Measurements from ENCODE around the gene RFNG. TPM values are rescaled to one million over a fixed set of nuclear protein-coding genes. Genes with fewer than 3 reads are reported as not detected.

The RFNG gene
- total and polyA plus RNA-seq, 2 donors from 2014 or later: 29.8 to 47.3 TPM

DNA sequence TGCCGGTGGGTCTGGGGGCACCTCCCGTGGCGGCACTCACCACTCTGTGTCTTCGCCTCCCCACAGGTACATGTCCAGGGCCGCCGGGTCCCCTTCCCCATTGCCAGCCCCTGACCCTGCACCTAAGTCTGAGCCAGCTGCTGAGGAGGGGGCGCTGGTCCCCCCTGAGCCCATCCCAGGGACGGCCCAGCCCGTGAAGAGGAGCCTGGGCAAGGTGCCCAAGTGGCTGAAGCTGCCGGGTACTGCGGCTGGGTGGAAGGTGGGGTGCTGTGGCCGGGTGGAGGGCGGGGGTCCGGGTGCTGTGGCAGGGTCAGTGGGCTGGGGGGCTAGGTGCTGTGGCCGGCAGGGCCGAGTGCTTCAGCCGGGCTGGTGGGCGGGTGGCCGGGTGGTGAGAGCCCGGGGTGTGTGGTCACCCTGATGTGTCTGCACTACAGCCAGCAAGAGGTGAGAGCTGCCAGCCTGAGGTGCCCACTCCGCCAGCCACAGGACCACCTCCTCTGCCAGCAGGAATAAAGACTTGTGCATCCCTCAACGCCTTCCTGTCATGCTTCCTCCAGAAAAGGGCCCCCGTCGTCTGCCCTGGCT, 34.6 kb downstream of the RFNG start:
- no peaks in the 10 kb centered on the region for H3K27me3 ChIP-seq (ENCODE audit: control insufficient read depth, insufficient read depth, low read length)
- FAIRE-seq (no peak), DNase-seq (no peak)
- no peaks in the 10 kb centered on the region for H3K36me3 ChIP-seq (ENCODE audit: control insufficient read depth in 2 of 3, insufficient read depth in 3 of 3, low read length in 3 of 3)
- intact Hi-C loops (cut with DNase I): loop anchor here (10.0 kb wide), 1 partner anchor 52 kb away; the partner anchor contains the start of gene NOTUM
- H3K4me1 ChIP-seq (ENCODE audit: control insufficient read depth in 2 of 3, insufficient read depth in 2 of 3, low read depth in 1 of 3, low read length in 3 of 3): peaks cover 0 to 11% (median 6%) of the 10 kb centered on the region in 3 donors
- no peak overlapping the region for H3K27ac ChIP-seq (ENCODE audit: low read depth in 2 of 2, low read length in 2 of 2)
- H3K9ac ChIP-seq (ENCODE audit: low read length in 3 of 3): no peak overlapping the region
- H3K4me3 ChIP-seq (ENCODE audit: low read length in 3 of 3): no peak overlapping the region
- TF ChIP-seq, protein P1, sequence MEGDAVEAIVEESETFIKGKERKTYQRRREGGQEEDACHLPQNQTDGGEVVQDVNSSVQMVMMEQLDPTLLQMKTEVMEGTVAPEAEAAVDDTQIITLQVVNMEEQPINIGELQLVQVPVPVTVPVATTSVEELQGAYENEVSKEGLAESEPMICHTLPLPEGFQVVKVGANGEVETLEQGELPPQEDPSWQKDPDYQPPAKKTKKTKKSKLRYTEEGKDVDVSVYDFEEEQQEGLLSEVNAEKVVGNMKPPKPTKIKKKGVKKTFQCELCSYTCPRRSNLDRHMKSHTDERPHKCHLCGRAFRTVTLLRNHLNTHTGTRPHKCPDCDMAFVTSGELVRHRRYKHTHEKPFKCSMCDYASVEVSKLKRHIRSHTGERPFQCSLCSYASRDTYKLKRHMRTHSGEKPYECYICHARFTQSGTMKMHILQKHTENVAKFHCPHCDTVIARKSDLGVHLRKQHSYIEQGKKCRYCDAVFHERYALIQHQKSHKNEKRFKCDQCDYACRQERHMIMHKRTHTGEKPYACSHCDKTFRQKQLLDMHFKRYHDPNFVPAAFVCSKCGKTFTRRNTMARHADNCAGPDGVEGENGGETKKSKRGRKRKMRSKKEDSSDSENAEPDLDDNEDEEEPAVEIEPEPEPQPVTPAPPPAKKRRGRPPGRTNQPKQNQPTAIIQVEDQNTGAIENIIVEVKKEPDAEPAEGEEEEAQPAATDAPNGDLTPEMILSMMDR (IDR thresholded peaks at IDR 0.05; ENCODE audit: borderline replicate concordance, extremely low read depth, insufficient read depth): no peak
- H3K9me3 ChIP-seq (ENCODE audit: control insufficient read depth in 2 of 3, insufficient read depth in 1 of 3, low read length in 3 of 3): no peaks in the 10 kb centered on the region

DNA sequence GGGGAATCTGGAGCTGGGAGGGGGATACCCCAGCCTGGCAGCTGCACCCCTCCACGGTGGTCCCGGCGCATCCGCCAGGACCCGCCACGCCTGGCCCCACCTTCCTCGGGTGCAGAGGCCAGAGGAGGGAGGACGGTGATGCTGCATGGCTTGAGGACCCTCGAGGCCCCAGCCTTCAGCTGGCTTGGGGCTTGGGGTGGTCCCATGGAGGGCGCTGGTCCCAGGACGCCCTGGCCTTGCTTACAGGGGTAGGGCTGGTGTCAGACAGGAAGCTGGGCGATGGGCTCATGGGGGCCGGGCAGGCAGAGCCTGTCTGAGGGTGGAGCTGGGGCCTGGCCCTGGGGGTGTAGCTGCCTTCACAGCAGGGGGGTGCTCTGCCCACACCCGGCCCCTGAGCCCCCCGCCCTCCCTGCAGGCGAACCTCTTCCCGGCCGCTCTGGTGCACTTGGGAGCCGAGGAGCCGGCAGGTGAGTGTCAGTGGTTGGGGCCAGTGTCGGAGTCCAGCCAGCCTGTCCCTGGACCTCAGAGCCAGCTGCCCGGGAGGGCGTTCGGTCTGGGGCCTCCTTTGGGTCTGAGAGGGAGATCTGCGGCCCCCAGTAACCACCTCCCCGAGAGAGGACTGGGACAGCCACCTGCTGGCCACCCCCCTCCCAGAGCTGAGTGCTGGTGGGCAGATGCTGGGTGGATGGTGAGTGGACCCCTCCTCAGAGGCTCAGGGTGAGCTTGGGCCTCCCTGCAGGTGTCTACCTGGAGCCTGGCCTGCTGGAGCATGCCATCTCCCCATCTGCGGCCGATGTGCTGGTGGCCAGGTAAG, 35.3 kb downstream of the RFNG start:
- H3K4me1 ChIP-seq (ENCODE audit: control insufficient read depth in 2 of 3, insufficient read depth in 2 of 3, low read depth in 1 of 3, low read length in 3 of 3): peaks cover 0 to 5% (median 4%) of the 10 kb centered on the region in 3 donors
- TF ChIP-seq, protein P1 (IDR thresholded peaks at IDR 0.05; ENCODE audit: borderline replicate concordance, extremely low read depth, insufficient read depth): no peak
- H3K27ac ChIP-seq (ENCODE audit: low read depth in 2 of 2, low read length in 2 of 2): no peak overlapping the region
- no peak for FAIRE-seq
- no peak overlapping the region for H3K9ac ChIP-seq (ENCODE audit: low read length in 3 of 3)
- H3K27me3 ChIP-seq (ENCODE audit: control insufficient read depth, insufficient read depth, low read length): no peaks in the 10 kb centered on the region
- intact Hi-C loops (cut with DNase I): loop anchor here (10.0 kb wide), 1 partner anchor 51 kb away; the partner anchor contains the start of gene NOTUM
- no peak overlapping the region for H3K4me3 ChIP-seq (ENCODE audit: low read length in 3 of 3)
- no peaks in the 10 kb centered on the region for H3K9me3 ChIP-seq (ENCODE audit: control insufficient read depth in 2 of 3, insufficient read depth in 1 of 3, low read length in 3 of 3)
- H3K36me3 ChIP-seq (ENCODE audit: control insufficient read depth in 2 of 3, insufficient read depth in 3 of 3, low read length in 3 of 3): no peaks in the 10 kb centered on the region
- DNase-seq: no peak

DNA sequence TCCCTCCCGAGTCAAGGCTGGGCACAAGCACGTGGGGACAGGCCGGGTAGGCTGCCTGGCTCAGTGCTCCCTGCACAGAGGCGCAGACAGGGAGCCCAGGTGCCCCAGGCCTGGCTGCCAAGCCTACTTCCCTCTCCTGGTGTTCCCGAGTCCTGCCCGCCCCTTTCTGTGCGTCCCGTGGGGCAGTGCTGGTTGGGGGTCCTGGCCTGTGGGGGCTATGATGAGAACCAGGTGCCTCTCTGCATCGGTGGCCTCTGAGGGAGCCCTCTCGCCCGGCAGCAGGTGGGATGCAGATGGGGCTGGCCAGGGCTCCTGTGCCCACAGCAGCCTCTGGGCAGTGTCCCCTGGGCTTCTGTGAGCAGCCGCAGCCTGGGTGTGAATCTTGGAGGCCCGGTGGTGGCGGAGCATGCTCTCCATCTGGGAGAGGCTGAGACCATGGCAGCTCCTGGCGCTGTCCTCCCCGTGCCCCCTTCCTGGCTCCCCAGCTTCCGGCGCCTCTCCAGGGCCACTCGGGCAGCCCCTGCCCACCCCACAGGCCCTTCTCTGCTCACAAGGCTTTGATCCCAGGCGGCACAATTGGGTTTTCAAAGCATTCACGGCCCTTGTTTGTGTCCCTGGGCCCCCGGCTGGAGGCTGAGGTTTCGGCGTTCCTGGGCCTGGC, 36.2 kb downstream of the RFNG start:
- intact Hi-C loops (cut with DNase I): loop anchor here (10.0 kb wide), 1 partner anchor 51 kb away; the partner anchor contains the start of gene NOTUM
- no peak for FAIRE-seq
- Histone ChIP-seq H3K36me3 (ENCODE audit: control insufficient read depth in 2 of 3, insufficient read depth in 3 of 3, low read length in 3 of 3) (no peaks in the 10 kb centered on the region), H3K9me3 (ENCODE audit: control insufficient read depth in 2 of 3, insufficient read depth in 1 of 3, low read length in 3 of 3) (no peaks in the 10 kb centered on the region), H3K4me1 (ENCODE audit: control insufficient read depth in 2 of 3, insufficient read depth in 2 of 3, low read depth in 1 of 3, low read length in 3 of 3) (no peaks in the 10 kb centered on the region), H3K27ac (ENCODE audit: low read depth in 2 of 2, low read length in 2 of 2) (no peak overlapping the region), H3K27me3 (ENCODE audit: control insufficient read depth, insufficient read depth, low read length) (no peaks in the 10 kb centered on the region), H3K9ac (ENCODE audit: low read length in 3 of 3) (no peak overlapping the region), H3K4me3 (ENCODE audit: low read length in 3 of 3) (no peak overlapping the region)
- DNase-seq: no peak
- TF ChIP-seq, protein P1 (IDR thresholded peaks at IDR 0.05; ENCODE audit: borderline replicate concordance, extremely low read depth, insufficient read depth): no peak
